ENCODE results near the gene ALKBH3.

The ALKBH3 gene

DNA sequence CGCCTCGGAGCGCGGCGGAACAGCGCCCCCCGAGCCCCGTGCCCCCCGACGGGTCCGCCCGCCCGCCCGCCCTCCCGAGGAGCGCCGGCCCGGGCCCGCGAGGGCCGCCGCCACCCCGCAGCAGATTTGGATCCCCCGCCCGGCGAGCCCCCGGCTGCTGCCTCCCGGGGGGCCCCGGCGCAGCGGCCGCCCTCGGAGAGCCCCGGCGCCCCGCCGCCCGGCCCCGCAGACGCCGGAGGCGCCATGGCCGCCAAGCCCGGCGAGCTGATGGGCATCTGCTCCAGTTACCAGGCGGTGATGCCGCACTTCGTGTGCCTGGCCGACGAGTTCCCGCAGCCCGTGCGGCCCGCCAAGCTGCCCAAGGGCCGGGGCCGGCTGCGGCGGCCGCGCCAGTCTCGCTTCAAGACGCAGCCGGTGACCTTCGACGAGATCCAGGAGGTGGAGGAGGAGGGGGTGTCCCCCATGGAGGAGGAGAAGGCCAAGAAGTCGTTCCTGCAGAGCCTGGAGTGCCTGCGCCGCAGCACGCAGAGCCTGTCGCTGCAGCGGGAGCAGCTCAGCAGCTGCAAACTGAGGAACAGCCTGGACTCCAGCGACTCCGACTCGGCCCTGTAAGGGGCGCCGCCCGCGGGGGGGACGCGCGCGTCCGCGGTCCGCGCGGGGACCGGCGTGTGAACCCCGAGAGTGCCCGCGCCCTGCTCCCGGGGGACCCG lies 62.2 kb downstream of the ALKBH3 start:
- peak; percentile 33 for DNase-seq

DNA sequence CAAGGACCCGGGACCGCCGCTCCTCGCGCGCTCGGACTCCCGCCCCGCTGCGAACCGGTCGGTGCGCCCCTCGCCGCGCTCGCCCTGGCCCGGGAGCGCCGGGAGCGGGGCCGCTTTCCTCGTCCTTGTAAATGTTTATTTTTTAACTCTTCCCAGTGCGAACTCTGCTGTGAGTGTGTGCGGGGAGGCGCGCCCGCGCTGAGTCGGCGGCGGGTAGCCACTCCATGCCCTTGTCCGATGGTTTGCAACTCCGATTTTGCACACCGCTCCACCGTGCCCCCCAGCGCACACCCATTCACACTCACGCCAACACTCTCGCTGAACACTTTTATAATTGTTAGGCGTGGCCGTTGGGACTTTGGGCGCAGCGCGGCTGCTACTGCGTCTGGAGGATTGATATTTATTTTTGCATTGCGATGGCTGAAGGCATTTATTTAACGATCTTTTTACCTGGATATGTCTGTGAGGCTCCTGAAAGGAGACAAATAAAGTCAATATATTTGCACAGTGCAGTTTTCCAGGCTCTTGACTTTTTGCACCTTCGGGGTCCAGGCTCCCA lies 62.8 kb downstream of the ALKBH3 start:
- DNase-seq: no peak

DNA sequence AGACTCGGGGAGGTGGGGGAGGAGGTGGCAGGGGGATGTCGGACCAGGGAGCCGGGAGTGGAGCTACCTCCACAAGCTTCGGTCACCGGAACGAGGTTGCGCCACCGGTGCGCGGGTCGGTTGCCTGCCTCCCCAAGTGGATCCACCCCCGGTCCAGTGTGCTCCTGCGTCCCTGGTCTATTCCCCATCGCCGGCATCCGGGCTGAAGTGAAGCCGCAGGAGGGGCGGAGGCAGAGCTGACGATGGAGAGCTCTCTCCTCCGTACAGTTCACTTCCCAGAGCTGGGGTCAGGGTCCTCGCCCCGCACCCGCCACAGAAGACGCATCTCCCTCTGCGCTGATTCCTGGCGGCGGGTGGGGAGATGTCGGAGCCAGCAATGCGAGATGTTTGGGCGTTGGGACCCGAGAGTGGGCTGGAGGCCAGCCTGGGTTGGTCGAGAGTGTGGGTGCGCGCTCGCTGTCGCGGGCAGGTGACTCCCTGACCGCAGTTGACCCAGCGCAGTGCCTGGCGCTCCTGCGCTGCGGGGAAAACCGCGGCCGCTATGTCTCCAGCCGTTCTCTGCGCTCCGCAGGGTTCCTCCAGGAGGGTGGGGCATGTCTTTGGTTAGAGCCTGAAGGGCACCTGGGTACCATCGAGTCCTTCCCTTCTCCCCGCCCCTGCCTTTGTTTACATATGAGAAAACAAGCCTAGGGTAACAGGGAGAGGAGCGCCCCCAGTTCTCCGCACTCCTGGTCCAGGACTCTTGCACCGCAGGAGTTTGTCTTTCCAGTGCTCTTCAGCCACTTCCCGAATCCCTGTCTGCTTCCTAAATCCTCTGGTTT lies 63.5 kb downstream of the ALKBH3 start:
- DNase-seq: peak; percentile 13

DNA sequence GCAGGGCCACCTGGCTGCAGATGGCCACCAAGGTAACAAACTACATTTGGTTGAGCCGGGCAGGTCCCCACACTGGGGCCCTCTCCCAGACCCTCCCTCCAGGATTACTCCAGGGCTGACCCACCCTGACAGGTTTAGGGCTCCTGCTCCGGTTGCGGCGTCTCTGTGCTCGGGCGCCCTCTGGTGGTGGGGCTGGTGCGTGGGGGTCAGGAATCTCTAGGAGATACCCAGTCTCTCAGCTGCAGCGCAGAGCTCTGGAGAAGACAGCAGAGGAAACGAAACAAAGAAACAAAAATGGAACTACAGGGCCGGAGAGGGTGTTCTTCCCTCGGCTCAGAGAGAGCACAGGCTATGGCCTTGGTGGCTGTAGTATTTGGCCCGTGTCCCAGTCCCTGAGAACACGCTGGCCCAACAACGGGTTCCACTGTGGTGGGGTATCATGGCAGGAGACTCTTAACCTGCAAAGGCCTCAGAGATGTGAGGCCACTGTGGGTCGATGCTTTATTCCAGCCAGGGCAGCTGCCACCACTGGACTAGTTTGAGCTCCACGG lies 64.2 kb downstream of the ALKBH3 start:
- no peak for DNase-seq

DNA sequence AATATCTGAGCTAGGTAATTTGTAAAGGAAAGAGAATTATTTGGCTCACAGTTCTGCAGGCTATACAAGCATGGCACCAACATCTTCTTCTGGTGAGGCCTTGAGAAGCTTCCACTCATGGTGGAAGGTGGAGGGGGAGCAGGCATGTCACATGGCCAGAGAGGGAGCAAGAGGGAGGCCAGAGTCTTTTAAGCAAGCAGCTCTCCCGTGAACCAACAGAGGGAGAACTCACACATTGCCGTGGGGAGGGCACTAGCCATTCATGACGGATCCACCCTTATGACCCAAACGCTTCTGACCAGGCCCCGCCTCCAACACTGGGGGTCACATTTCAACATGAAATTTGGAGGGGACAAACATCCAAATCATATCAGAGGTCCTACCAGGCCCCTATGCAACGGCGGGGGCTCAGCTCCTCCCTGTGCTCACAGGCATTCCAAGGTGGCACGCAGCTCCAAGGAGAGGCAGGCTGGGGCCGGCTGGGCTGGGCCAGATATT lies 66.4 kb downstream of the ALKBH3 start:
- peak; percentile 12 for DNase-seq

DNA sequence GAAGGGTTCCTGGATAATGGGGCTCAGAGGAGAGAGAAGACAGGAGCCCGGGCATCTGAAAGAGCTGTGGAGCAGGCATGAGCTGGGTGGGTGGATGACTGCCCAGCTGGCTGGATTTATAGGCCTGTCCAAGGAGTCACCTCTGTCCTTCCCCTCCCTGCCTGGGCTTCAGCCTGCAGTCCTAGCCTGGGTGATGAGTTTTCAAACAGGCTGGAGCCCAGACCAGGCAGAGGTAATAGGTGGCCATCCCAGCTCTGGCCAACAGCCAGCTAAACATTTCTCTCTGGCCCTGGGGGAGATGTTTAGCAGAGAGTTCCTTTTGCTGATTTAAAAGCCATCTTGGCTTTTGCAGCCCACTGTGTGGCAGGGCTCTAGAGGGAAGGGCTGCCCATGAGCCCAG lies 67.2 kb downstream of the ALKBH3 start:
- DNase-seq: no peak

DNA sequence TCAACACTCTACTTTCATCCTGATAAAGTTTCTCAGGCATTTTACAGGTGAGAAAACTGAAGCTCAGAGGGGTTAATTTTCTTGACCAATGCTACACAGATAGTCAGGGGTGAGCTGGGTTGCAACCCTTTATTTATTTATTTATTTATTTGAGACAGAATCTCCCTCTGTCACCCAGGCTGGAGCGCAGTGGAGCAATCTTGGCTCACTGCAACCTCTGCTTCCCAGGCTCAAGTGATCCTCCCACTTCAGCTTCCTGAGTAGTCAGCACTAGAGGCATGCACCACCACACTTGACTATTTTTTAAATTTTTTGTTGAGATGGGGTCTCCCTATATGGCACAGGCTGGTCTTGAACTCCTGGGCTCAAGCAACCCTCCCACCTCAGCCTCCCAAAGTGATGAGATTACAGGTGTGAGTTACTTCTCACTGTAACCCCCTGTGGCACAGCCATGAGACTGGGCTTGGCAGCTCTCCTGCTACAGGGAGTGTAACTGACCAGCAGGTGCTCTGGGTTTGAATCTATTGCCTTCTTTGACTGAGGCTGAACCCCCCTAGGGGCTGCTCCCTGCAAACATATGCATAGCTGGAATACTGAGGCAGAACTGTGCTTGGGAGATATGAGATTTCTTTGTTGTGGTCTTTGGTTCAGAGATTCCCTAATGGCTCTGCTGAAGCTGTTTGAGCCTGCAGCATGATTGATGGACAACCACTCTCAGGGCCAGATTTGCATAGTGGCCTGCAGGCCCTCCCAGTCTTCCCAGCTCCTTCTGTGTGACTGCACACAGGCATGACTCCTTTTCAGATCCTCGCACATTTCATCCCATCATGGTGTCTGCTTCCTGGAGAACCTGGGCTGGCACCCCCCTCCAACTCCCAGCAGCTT lies 68.0 kb downstream of the ALKBH3 start:
- no peak for DNase-seq

DNA sequence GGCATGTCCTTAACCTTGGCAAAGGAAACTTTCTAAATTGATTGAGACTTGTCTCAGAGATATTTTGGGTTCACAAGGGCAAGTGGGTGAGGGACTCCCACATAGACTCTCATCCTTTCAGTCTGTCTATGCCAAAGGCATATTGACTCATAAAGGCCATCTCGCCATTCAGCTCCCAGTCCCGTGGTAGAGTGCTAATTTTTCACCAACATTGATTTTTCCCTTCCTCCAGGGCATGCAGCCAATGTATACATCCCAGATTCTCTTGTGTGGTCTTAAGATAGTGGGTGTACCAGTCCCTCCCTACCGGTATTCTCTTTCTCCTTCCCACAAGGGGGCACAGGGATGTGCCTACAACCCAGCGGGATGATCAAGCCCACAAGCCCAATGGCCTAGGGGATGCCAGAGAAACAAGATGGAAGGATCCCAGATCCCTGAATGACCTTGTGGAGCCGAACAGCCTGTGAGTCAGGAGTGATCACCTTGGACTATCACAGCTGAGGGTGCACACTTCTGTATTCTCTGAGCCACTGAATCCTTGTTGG lies 69.8 kb downstream of the ALKBH3 start:
- DNase-seq: no peak

DNA sequence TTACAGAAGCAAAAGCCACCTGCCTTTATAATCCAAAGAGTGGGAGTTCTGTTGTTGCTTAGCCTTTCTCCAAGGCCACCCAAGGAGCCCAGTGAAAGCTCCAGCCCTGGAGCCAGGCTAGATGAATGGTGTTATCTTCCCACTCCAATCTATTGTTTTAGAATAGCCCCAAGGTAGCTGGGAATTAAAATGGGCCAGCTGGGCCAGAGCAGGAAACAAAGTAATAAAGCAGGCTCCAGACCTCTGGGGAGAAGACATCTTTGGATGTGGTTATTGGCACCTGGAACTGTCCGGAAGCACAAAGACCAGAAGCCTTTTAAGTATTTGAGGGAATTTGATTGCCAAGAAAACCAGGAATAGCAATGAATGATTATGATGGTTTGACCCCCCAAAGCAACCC lies 70.6 kb downstream of the ALKBH3 start:
- DNase-seq: no peak

DNA sequence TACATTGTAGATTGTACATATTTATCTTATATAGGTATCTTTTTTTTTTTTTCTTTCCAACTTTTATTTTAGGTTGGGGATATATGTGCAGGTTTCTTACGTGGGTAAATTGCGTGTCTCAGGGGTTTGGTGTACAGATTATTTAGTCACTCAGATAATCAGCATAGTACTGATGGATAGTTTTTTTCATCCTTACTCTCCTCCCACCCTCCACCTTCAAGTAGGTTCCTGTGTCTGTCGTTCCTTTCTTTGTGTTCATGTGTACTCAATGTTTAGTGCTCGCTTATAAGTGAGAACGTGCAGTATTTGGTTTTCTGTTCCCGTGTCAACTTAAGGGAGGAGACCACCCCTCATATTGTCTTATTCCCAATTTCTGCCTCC lies 71.4 kb downstream of the ALKBH3 start:
- no peak for DNase-seq

DNA sequence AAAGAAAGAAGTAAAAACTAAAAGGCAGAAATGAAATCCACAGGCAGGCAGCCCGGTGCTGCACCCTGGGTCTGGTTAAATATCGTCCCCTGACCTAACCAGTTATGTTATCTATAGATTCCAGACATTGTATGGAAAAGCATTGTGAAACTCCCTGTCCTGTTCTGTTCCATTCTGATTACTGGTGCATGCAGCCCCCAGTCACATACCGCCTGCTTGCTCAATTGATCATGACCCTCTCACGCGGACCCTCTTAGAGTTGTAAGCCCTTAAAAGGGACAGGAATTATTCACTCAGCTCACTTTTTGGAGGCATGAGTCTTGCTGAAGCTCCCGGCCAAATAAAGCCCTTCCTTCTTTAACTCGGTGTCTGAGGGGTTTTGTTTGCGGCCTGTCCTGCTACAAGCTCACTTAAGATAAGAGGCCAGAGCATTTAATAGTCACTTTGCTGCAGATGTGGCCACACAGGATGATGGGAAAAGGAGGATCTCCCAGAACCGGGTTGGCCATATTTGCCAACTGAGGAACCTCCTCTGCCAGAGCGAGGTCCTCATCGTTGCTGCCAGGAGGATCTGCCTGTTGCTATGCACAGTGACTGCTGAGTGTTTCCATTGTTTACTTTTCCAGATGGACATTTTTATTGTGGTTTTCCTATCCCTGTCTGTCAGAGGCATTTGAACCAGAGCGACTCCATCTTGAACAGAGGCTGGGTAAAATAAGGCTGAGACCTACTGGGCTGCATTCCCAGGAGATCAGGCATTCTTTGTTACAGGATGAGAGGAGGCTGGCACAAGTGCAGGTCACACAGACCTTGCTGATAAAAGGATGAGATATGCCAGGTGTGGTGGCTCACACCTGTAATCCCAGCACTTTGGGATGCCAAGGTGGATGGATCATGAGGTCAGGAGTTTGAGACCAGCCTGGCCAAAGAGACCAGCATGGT lies 72.0 kb downstream of the ALKBH3 start:
- DNase-seq: peak; percentile 58

DNA sequence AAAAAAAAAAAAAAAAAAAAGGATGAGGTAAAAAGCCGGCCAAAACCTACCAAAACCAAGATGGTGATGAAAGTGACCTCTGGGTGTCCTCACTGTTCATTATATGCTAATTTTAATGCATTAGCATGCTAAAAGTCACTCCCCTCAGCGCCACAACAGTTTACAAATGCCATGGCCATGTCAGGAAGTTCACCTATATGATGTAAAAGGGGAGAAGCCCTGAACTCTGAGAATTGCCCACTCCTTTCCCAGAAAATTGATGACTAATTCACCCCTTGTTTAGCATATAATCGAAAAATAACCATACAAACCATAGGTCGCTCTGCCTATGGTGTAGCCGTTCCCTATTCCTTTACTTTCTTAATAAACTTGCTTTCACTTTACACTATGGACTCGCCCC lies 72.9 kb downstream of the ALKBH3 start:
- DNase-seq: no peak

DNA sequence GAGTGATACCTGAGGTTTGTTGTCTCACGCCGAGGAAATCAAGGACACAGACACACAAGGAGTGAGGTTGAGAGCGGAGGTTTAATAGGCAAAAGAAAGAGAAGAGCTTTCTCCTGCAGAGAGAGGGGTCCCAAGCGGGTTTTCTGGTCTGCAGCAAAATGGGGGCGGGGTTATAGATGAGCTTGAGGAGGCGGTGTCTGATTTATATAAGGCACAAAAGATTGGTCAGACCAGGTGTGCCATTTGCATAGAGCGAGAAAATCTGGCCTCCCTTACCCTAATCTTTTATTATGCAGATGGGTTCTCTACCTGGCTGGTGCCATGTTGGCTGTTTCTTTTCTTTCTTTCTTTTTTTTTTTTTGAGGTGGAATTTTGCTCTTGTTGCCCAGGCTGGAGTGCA lies 73.6 kb downstream of the ALKBH3 start:
- DNase-seq: no peak

DNA sequence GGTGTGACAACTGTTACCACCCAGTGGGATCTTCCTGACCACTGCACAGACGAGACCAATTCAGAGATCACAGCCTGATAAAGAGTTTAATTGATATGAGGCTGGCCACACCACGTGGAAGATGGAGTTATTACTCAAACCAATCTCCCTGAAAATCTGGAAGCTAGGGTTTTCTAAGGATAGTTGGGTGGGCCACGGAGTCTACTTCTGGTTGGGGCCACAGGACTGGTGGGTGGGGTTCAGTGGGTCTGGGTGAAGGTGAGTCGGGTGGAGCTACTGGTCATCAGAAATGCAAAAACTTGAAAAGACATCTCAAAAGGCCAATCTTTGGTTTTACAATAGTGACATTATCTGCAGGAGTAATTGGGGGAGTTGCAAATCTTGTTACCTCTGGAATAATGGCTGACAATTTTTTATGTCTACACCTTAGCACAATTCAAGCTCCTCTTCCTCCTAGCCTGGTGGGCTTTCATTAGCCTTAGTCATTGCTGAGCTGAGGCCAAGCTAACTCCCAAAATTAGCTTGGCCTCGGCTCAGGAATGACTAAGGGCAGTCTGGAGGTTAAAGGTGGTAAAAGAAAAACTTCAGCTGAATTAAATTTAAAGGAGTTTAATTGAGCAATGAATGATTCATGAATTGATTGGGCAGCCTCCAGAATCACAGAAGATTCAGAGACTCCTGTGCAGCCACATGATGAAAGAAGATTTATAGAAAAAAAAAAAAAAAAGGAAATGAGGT lies 74.9 kb downstream of the ALKBH3 start:
- no peak for DNase-seq

DNA sequence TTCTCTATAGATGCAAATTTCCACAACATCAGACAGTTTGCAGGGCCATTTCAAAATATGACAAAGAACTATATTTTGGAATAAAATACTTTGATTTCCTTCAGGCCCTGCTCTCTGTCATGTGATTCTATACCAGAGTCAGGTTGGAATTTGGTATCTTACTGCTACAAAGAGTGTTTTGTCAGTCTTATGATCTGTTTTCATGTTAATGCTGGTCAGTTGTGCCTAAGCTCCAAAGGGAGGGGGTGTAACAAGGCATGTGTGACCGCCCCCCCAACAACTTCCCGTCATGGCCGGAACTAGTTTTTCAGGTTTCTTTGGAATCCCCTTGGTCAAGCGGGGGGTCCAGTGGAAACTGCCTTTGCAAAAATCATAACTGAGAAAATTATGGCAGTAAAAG lies 76.9 kb downstream of the ALKBH3 start:
- DNase-seq: no peak

DNA sequence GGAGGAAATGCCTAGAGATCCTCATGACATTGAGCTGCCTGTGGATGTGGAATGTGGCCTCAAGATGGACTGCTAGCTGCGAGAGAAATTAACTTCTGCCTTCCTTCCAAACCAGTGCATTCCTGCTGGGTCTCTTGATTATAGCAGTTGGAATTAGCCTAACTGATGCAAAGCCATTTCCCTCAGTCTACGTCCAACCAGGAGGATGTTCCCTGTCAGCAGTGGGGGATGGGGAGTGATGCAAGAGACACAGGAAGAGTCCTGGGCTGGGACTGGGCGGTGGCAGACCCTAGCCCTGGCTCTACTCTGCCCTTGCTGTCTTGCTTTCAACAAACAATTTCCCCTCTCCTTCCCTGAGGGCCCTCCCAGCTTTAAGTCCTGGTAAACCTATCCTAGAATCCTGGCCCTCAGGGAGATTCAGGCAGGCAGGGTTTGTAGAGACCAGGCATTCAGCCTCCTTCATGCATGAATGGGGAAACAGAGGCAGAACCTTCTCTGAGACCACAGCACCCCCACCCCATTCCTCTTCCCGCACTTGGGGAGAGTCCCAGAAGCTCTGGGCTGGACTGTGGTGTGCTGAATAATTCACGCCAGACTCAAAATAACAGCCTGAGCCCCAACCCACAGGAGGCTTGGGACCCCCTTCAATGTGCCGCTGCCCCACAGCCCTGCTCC lies 78.8 kb downstream of the ALKBH3 start:
- DNase-seq: no peak

DNA sequence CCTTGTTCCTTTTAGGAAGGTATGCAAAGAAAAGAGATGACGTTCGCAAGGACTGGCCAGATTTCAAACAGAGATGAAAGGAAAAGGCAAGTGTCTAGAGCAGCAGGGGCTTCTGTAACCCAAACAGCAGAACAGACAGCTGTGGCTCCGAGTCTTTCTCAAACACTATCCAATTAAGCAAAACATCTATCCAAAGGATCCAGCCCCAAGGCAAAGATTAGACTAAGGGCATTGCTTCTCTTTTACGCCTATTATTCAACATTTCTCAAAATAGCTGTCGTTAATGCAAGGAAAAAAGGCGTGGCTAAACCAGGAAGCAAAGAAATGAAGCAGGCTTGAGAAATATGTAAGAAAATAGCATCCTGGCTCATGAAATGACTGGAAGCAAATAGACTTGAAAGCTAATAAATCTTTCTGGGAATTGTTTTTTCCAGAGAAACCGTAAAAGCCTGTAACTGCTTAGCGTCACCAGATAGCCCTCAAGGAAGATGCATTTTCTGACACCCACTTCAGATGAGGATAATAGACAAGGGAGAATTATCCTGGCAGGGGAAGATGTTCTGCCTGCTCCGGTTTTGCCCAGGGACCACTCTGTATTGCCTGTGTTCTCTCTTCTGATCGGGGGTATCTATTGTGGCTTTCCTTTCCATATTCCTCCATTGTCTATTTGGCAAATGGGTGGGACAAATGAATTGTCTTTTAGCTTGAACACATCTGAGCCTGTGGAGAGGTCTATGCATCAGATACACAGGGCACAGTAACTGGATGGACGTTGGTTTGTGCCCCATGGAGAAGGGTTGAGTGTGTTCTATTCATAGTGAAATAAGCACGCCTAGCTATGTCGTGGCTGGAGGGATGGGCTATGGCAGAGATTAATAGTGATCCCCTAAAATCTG lies 82.0 kb downstream of the ALKBH3 start:
- DNase-seq: peak; percentile 16

DNA sequence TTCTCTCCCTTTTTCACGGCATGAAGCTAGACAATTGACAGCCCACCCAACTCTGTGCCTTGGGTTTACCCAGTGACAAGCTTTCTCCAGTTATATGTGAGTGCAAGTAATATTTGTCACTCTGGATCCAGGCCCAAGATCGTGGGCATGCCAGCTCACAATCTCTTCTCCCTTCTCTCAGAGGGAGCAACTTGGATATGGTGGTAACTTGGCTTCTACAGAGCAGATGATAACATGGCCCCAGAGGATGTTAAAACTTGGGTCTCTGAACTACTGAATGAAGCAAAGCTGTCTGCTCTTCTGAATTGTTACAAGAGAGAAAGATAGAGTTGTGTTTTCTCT lies 82.6 kb downstream of the ALKBH3 start:
- DNase-seq: no peak

DNA sequence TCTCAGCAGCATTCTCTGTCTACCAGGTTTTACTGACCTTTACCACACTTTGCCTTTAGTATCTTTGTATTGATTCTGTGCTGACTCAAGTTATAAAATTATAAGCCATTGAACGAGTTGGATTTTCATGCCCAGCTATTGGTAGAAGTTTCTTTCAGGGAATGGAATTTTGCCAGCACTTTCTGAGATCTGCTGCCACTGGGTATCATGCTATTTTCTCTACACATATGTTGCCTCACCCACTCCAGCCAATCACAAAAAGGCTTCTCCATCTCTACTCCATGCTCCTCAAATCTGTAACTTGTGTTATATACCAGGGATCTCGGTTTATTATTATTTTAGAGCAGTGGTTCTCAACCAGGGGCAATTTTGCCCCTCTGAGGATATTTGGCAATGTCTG lies 87.0 kb downstream of the ALKBH3 start:
- DNase-seq: no peak

Measured in NCI-H1092 treated with DMSO at 0.1 percent for 48 hours (cell line).